NCI-H2081 treated with DMSO at 0.1 percent for 48 hours (cell line): ENCODE data around the gene SREBF2.
A peak's percentile ranks its signal among the peaks of the same experiment; 100 is the strongest.

ENCODE experiments used
- DNase-seq: peaks from one replicate; lab custom pipeline; 2025; lab: John Stamatoyannopoulos, UW

The SREBF2 gene

GRCh38 chr22:41832553-41833368, at the start of gene SREBF2:
Gene SREBF2 (plus strand): TSS chr22:41833105. CDS start chr22:41833271, 166 bp downstream.
- peak; percentile 86 for DNase-seq

DNA sequence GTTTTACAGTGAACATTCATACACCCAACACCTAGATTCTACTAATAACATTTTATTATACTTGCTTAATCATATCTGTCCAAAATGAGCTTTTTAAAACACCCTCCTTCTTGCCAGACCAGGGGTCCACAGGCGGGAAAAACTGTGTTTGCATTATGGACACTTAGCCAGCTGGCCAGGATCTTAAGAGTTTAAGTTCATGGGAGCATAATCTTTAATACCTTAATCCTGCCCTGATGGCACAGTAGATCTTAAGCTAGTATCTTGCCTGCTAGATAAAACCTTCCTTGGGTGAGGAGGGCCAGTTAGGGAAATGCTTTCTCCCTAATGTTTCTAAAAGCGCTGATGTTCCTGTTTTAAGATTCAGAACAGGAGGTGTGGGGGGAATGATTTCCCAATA, 45.6 kb upstream of the SREBF2 start:
- DNase-seq: no peak

- no peak for DNase-seq
These were observed 39.0 kb upstream of the SREBF2 start for GRCh38 chr22:41793871-41794270.

GRCh38 chr22:41798736-41799135, 34.2 kb upstream of the SREBF2 start:
- no peak for DNase-seq

DNA sequence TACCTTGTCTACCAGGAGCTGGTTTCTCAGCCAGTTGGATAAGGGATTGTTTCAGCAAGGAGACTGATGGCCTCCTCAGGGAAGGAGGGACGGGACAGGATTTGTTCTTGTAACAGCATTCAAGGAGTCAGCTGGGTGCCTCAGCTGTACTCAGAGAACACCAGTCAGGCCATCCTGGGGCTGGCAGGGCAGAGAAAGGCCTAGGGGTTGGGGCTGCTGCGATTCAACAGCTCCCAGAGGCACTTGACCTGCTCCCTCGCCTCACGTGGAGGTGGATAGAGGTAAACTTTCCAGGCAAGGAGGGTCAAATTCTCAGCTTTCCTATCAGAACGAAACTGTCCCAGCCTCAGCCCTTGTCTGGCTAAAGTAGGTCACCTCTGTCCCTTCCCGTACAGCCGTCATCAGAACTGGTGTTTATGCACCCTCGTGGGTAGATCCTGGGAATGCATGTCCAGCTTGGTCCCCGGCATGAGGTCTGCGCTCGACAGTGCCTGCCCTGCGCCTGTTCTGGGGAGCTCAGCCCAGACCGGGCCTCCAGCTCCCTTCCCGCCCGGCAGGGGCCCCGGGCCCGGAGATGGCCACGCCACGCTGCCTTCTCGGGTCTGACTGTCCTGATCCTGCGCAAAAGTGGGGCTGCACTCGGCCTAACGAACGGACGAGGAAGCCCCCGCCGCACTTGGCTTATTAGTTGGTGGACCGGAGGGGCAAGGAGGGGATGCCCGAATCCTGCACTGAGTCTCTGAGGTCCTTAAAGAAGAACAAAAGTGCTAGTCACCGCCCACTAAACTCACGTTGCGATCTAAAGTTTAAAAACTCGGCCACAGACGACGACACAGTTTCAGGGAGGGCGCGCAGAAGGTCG, 33.2 kb upstream of the SREBF2 start:
- no peak for DNase-seq

GRCh38 chr22:41800348-41801146, 32.4 kb upstream of the SREBF2 start, which contains the start of gene CCDC134:
Gene CCDC134 (plus strand): TSS chr22:41800679. CDS start chr22:41808891, 8,212 bp downstream.
- DNase-seq: peak; percentile 23

DNA sequence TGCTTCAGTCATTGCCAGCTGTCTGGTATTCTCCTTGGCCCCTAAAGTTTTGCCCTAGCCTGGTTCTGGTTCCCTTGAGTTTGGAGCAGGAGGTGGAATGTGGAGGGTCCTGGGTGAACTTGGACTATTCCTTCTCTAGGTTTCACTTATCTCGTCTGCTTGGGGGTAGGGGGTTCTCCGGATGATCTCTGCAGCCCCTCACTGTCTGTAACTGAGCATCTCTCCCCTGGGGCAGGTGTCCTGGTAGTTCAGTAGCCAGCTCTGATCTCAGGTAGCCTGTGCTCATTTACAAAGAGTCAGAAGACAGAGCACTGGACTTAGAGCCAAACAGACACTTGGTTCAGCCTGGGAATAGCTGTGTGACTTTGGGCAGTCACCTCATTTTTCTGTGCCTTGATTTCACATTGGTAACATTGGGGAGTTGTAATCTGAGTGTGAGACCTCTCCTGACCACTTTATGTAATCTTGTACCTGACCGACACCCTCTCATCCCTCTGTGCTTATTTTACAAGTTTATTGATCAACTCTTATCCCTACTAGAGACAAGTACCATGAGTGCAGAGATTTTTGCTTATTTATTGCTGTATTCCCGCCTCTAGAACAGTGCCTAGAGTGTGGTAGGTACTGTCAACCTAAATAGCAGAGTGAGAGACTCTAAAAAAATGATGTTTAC, 31.6 kb upstream of the SREBF2 start:
- DNase-seq: no peak

DNA sequence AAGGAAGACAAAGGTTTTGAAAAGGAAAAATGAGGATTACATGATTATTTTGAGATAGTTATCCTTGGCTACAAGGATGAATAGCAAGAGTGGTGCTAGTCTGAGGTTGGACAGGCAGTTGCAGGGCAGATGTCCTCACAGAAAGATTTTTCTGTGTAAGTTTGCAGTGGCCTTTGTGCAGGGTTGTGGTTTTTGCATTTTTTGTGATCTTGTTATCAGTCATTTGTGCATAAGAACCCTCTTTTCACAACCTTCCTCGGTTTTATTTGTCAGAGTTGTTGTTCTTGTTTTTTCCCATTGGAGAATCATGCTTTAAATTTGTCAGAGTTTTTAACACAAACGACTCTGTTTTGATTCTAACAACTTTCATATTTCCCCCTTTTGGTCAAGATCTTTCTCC, 31.0 kb upstream of the SREBF2 start:
- DNase-seq: no peak

GRCh38 chr22:41805639-41806038, 27.3 kb upstream of the SREBF2 start:
- DNase-seq: no peak

- no peak for DNase-seq
These were observed 24.5 kb upstream of the SREBF2 start for GRCh38 chr22:41808400-41808799.

DNA sequence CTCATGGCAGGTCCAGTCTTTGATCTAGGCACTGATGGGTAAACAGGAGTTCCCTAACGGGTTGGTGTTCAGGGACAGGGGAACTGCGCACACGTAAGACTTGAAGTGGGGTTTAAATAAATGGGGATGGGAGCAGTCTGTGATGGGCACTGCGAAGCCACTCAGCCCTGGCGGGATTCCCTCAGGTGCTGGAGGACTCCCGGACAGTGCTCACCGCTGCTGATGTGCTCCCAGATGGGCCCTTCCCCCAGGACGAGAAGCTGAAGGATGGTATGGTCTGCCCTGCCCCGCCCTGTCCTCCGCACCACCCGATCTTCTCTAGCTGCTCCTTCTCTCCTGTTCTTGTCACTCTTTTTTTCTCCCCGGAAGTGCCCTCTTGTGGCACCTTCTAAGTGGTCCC, 22.9 kb upstream of the SREBF2 start:
- DNase-seq: no peak

- no peak for DNase-seq
These were observed 19.9 kb upstream of the SREBF2 start for GRCh38 chr22:41812805-41813545.

GRCh38 chr22:41813726-41814410, 19.0 kb upstream of the SREBF2 start:
- no peak for DNase-seq

GRCh38 chr22:41815716-41816115, 17.2 kb upstream of the SREBF2 start:
- DNase-seq: no peak

DNA sequence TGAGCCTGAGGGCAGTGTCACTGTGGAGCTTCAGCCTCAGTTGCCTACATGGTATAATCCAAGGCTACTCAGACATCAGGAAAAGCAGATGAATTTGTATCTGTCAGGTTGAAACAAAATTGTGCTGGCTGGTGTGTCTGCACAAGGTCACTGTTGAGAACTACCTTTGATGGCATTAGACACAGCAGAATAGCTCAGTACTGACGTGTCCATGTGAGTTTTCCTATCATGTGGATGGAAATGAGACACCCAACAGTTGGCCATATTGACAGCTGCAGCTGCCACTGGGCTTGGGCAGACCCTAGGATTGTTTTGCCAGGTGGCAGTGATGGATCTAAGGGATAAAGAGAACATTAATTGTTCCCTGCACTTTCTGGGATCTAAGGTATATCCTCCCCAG, 16.7 kb upstream of the SREBF2 start:
- DNase-seq: no peak

- no peak for DNase-seq
These were observed 16.0 kb upstream of the SREBF2 start for GRCh38 chr22:41816871-41817270.

DNA sequence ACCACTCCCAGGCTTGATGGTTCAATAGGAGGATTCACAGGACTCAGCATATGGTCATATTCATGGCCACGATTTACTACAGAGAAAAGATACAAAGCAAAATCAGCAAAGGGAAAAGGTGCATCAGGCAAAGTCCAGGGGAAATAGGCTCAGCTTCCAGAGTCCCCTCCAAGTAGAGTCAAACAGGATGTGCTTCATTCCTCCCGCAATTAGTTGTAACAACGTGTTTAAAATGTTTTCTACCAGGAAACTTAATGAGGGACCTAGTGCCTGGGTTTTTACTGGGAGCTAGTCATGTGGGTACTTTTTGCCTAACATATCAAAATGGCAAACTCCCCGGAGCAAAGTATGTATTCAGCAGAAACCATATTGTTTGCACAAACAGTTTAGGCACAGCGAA, 14.9 kb upstream of the SREBF2 start:
- no peak for DNase-seq

DNA sequence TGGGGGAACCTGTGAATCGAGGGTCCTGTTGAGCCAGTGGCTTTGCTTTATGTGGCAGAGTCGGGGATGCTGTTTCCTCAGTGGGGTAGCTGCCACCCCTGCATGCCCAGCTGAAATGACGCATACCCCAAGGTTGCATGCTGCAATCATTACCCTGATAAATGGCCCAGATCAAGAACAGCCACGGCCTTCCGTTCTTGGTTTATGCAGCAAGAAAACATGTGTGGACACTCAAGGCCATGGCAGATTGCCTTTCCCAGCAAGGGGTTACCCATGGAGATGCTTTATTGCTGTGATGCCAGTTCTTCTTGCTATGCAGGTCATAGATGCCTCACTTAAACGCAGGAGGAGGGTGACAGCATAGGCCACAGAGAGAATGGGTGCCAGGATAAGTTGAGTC, 14.3 kb upstream of the SREBF2 start:
- no peak for DNase-seq

DNA sequence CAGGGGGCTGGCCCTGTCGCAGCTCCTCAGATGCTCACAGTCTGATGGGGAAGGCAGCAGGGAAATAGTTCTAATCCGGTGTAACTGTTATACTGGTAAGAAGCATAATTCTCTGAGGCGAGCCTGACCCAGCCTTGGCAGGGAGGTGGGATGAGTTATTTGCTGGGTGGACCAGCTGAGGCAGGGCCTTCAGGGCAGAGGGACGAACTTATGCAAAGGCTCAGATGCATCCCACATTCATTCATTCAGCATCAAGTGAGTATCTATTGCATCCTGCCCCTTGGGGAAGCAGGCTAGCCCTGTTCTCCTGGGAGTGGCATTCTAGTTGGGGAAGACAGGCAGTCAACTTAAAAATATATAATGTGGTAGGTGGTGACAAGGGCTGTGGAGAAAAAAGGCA, 13.6 kb upstream of the SREBF2 start:
- no peak for DNase-seq

- DNase-seq: no peak
These were observed 12.5 kb upstream of the SREBF2 start for GRCh38 chr22:41820447-41820846.
